A549 (cell line): ENCODE results near the gene FHIT. TPM values are rescaled to one million over a fixed set of nuclear protein-coding genes. Genes with fewer than 3 reads are reported as not detected.

Experiments used
- ATAC-seq, 2 experiments: fragments of 200-7000 bp in 1 of 2; fragments of >200 bp in 1 of 2; cut with Nextera tagmentation in 1 of 2; cut with Tn5 transposase in 1 of 2; 3 replicates each; pipeline versions ENCODE4 v1.8.0 to v1.9.1; 2018 to 2020; ENCODE audit warnings: mild to moderate bottlenecking in 1 of 2, moderate library complexity in 1 of 2
- CTCF ChIA-PET: fragments of 300-600 bp; sonication (Branson Sonifier 250); formaldehyde crosslinking; extraction: SDS; loops from one replicate; lab custom pipeline; 2021; ENCODE audit warnings: antibody characterized with exemption, inconsistent platforms; lab: Yijun Ruan, JAX
- POLR2A ChIA-PET: fragments of 350-600 bp; formaldehyde crosslinking; extraction: SDS; loops from one replicate; lab custom pipeline; 2021; ENCODE audit warnings: antibody characterized with exemption, inconsistent platforms; lab: Yijun Ruan, JAX
- DNase-seq, 2 experiments: peaks; one replicate each; pipeline versions ENCODE4 v3.0.0 to v3.0.0-alpha.2; 2011 to 2016; ENCODE audit warnings: low read depth in 1 of 2, low spot score in 1 of 2
- FAIRE-seq: peaks from 2 replicates; lab custom pipeline; 2011; peaks lifted over from hg19 to GRCh38; lab: Jason Lieb, UNC
- H3K27ac ChIP-seq, 2 experiments: fragments of >200 bp; sonication (Bioruptor Twin); formaldehyde crosslinking; 3 replicates each; pipeline ENCODE4 v1.5.1; 2016 to 2017
- H3K4me1 ChIP-seq: fragments of >200 bp; sonication (Bioruptor Twin); formaldehyde crosslinking; 3 replicates; pipeline ENCODE4 v1.6.1; 2016
- H3K4me2 ChIP-seq: fragments of >200 bp; sonication (Bioruptor Twin); formaldehyde crosslinking; 3 replicates; pipeline ENCODE4 v1.6.1; 2016
- H3K4me3 ChIP-seq: fragments of >200 bp; sonication (Bioruptor Twin); formaldehyde crosslinking; 3 replicates; pipeline ENCODE4 v1.5.1; 2016
- H3K9me3 ChIP-seq: fragments of >200 bp; sonication (Bioruptor Twin); formaldehyde crosslinking; 3 replicates; pipeline ENCODE4 v1.6.1; 2016
- BCL3 ChIP-seq: fragments of >200 bp; sonication (Bioruptor Twin); formaldehyde crosslinking; IDR thresholded peaks from 3 replicates; pipeline ENCODE4 v1.6.1; 2016
- CBX2 ChIP-seq: fragments of 200-600 bp; sonication (generic); IDR thresholded peaks from 2 replicates; pipeline ENCODE4 v1.6.1; 2016; ENCODE audit warnings: low read depth, mild to moderate bottlenecking, borderline replicate concordance
- CTCF ChIP-seq: fragments of >200 bp; sonication (Bioruptor Twin); formaldehyde crosslinking; IDR thresholded peaks from 3 replicates; pipeline ENCODE4 v1.5.1; 2016
- ESRRA ChIP-seq: fragments of 150-350 bp; IDR thresholded peaks from 2 replicates; pipeline ENCODE4 v1.6.1; 2014; ENCODE audit warnings: mild to moderate bottlenecking, low read length, borderline replicate concordance
- FOSB ChIP-seq: fragments of 250-450 bp; sonication (Bioruptor Pico); IDR thresholded peaks from 2 replicates; pipeline ENCODE4 v1.5.0; 2020; ENCODE audit warnings: mild to moderate bottlenecking, moderate library complexity
- FOSL2 ChIP-seq, 2 experiments: fragments of 450-650 bp in 1 of 2; fragments of >200 bp in 1 of 2; sonication (Bioruptor Twin) in 1 of 2; formaldehyde crosslinking; IDR thresholded peaks; 2 replicates each; pipeline versions ENCODE4 v1.5.0 to v1.6.1; 2016 to 2020; ENCODE audit warnings: mild to moderate bottlenecking in 1 of 2, moderate library complexity in 1 of 2
- GATA3 ChIP-seq: IDR thresholded peaks from 2 replicates; pipeline ENCODE4 v1.6.1; 2012; ENCODE audit warnings: borderline replicate concordance
- HDAC2 ChIP-seq: fragments of 200-600 bp; sonication (generic); IDR thresholded peaks from 2 replicates; pipeline ENCODE4 v1.6.1; 2016
- HEYL ChIP-seq: fragments of 250-450 bp; sonication (Bioruptor Pico); IDR thresholded peaks from 2 replicates; pipeline ENCODE4 v1.8.0; 2021; ENCODE audit warnings: mild to moderate bottlenecking, moderate library complexity
- HOXB5 ChIP-seq: fragments of 250-450 bp; sonication (Bioruptor Pico); IDR thresholded peaks from 2 replicates; pipeline ENCODE4 v1.5.0; 2020; ENCODE audit warnings: mild to moderate bottlenecking, moderate library complexity
- JUNB ChIP-seq: fragments of >200 bp; sonication (Bioruptor Twin); formaldehyde crosslinking; IDR thresholded peaks from 2 replicates; pipeline ENCODE4 v1.6.1; 2016
- MAFK ChIP-seq: fragments of 450-650 bp; IDR thresholded peaks from 2 replicates; pipeline ENCODE4 v1.6.1; 2014; ENCODE audit not compliant: partially characterized antibody
- MYC ChIP-seq: IDR thresholded peaks from 2 replicates; pipeline ENCODE4 v1.6.1; 2012; ENCODE audit warnings: mild to moderate bottlenecking, inconsistent platforms, low read length, improper control_type of control experiment, borderline replicate concordance
- NFE2L2 ChIP-seq: fragments of 150-350 bp; conservative IDR thresholded peaks from 2 replicates; pipeline ENCODE4 v1.6.1; 2014; ENCODE audit warnings: low read length
- PBX3 ChIP-seq: IDR thresholded peaks from 2 replicates; pipeline ENCODE4 v1.6.1; 2012
- PHF8 ChIP-seq: fragments of 200-600 bp; sonication (generic); IDR thresholded peaks from 2 replicates; pipeline ENCODE4 v1.6.1; 2016; ENCODE audit warnings: low read depth, mild to moderate bottlenecking, antibody characterized with exemption, moderate library complexity, borderline replicate concordance
- RAD21 ChIP-seq, 2 experiments: fragments of >200 bp in 1 of 2; sonication (Bioruptor Twin) in 1 of 2; formaldehyde crosslinking in 1 of 2; IDR thresholded peaks in 1 of 2; conservative IDR thresholded peaks in 1 of 2; 2 replicates in 1 of 2; 3 replicates in 1 of 2; pipeline ENCODE4 v1.6.1; 2012 to 2018; ENCODE audit warnings: inconsistent platforms in 1 of 2
- RFX5 ChIP-seq: fragments of 450-650 bp; IDR thresholded peaks from 2 replicates; pipeline ENCODE4 v1.7.1; 2014; ENCODE audit warnings: antibody characterized with exemption, mild to moderate bottlenecking, moderate library complexity
- TFCP2L1 ChIP-seq: fragments of 250-450 bp; sonication (Bioruptor Pico); IDR thresholded peaks from 2 replicates; pipeline ENCODE4 v1.5.0; 2021; ENCODE audit warnings: mild to moderate bottlenecking
- TP53 ChIP-seq: fragments of 250-450 bp; sonication (Bioruptor Pico); IDR thresholded peaks from 2 replicates; pipeline ENCODE4 v1.5.0; 2021; ENCODE audit warnings: mild to moderate bottlenecking, moderate library complexity
- ZFP36 ChIP-seq: fragments of 450-650 bp; IDR thresholded peaks from 2 replicates; pipeline ENCODE4 v1.6.1; 2014; ENCODE audit warnings: borderline replicate concordance; ENCODE audit not compliant: partially characterized antibody
- ZSCAN20 ChIP-seq: fragments of 250-450 bp; sonication (Bioruptor Pico); IDR thresholded peaks from 2 replicates; pipeline ENCODE4 v1.8.0; 2022; ENCODE audit warnings: mild to moderate bottlenecking, moderate library complexity
- WGBS: methylation state at CpG from one replicate; pipeline ENCODE4 v1.1.6; 2017; ENCODE audit errors: missing lambda C conversion rate; 5-methylcytosine and 5-hydroxymethylcytosine counted together
- polyA plus RNA-seq, 4 experiments: library from polyadenylated mRNA; depleted of rRNA in 3 of 4; stranded (reverse); fragments of >200 nt; fragmentation: RNase III in 1 of 4; extraction: RNeasy Plus Mini Kit Qiagen cat#74134 plus additional on column Dnase treatment in 1 of 4; gene quantifications; 2 replicates in 3 of 4; 3 replicates in 1 of 4; pipeline ENCODE4 v1.2.3, GENCODE V29; 2011 to 2017
- TF ChIP-seq, protein P1 (sequence below): fragments of 150-350 bp; IDR thresholded peaks from 2 replicates; pipeline ENCODE4 v1.6.1; 2014; ENCODE audit warnings: low read depth, mild to moderate bottlenecking, low read length

Gene FHIT
- polyA plus RNA-seq, 2 of the 4 experiments (the other 2 are of a cell fraction) = 0.76 to 0.92 TPM

GRCh38 chr3:59772416-59773408 lies 1478.5 kb downstream of the FHIT start:
- 77% methylated on average over 12 of the region's 12 CpGs for WGBS
- no peaks in the 10 kb centered on the region for H3K9me3 ChIP-seq
- H3K27ac ChIP-seq = no peak overlapping the region
- H3K4me1 ChIP-seq = peaks cover 11% of the 10 kb centered on the region
- DNase-seq (no peak), ATAC-seq (no peak), FAIRE-seq (no peak)
- TF ChIP-seq BCL3 (no peak), NFE2L2 (no peak), GATA3 (no peak), HDAC2 (no peak), HEYL (no peak), HOXB5 (CRISPR knock-in tag) (no peak), JUNB (no peak), ESRRA (no peak), FOSB (CRISPR knock-in tag) (no peak), PHF8 (no peak), TFCP2L1 (no peak), RAD21 (conservative IDR thresholded peaks at IDR 0.05 in 1 of 2, IDR thresholded peaks at IDR 0.05 in 1 of 2) (no peak), TP53 (CRISPR knock-in tag) (no peak), RFX5 (no peak), MYC (no peak)
- CTCF ChIA-PET = interaction anchor here (0.7 to 1.6 kb wide), 3 partner anchors 8 to 779 kb away, joined by 3 to 4 read pairs (median 4); no protein-coding TSS in a partner anchor
- H3K4me3 ChIP-seq = no peak overlapping the region
- POLR2A ChIA-PET = no interaction called here
- no peak overlapping the region; the same call in 2 of the 3 replicates for H3K4me2 ChIP-seq

DNA sequence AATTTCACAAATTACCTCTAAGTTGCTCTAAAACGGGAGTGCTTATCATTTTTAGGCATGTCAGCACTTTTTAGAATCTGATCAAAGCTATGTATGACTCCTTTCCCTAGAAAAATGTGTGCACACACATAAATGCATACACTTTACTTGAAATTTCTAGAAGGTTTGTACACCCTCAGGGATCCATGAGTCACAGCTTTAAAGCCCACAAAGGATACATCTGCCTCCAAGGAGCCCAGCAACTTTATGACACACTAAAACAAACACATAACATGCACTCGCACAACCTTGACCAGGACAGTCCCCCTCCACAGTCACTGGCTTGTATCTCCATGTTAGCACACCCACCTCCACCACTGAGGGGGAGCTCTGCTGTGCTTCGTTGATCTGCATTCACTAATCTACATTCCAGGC lies 1479.5 kb downstream of the FHIT start:
- DNase-seq = peak; percentile 1 to 23
- H3K9me3 ChIP-seq = no peaks in the 10 kb centered on the region
- TF ChIP-seq MAFK (peak; percentile 94), FOSL2 (IDR thresholded peaks at IDR 0.05) (no peak), FOSL2 (CRISPR knock-in tag; IDR thresholded peaks at IDR 0.05) (peak; percentile 38; the same call in 1 of the 2 replicates), BCL3 (no peak), ZSCAN20 (no peak)
- H3K4me3 ChIP-seq = no peak overlapping the region
- CTCF ChIA-PET = interaction anchor here (1.3 to 1.6 kb wide), 2 partner anchors 9 to 196 kb away, joined by 4 read pairs; no protein-coding TSS in a partner anchor
- H3K4me2 ChIP-seq = peak overlapping the region; percentile 47
- 38% methylated on average over 3 of the region's 3 CpGs for WGBS
- POLR2A ChIA-PET = interaction anchor here (0.8 kb wide), 1 partner anchor 13 kb away, joined by 3 read pairs; no protein-coding TSS in a partner anchor
- ATAC-seq = peak; percentile 56 to 67; a peak in 5 of 6 replicates
- H3K27ac ChIP-seq = 0 out of 6 replicates have a peak overlapping the region, but pooled peaks of 1 of the 2 experiments have one; percentile 10
- H3K4me1 ChIP-seq = peaks cover 11% of the 10 kb centered on the region
- FAIRE-seq = no peak

DNA sequence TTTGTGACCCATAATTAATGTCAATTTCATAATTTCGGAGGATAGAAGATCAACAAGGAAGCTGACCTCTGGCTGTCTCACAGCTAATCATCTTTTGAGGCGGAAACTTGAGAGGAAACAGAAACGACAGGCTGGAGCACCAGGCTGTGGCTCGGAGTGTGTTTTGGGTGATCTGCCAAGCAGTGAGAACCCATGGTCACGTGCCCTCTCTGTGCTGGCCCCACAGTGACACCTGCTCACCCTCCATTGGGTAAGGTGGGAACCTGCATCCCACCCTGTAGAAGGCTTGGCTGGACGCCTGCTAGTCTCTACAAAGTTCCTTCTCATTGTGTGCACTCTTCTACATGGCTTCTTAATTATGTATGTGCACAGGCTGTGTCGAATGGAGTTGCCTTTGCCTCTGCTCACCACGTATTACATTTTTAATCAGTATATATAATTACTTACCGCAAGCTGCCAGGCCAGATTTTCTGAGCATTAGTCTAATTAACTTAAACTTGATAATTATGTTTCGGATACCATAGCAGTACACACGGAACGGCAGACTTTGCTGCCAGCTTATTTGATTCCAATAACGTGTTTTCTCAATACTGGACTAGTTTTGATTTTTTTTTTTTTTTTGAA lies 1482.0 kb downstream of the FHIT start:
- ATAC-seq = no peak
- no peak overlapping the region for H3K27ac ChIP-seq
- no peaks in the 10 kb centered on the region for H3K9me3 ChIP-seq
- peaks cover 11% of the 10 kb centered on the region for H3K4me1 ChIP-seq
- TF ChIP-seq ZFP36 = no peak
- TF ChIP-seq MAFK = no peak
- no peak for TF ChIP-seq CTCF
- TF ChIP-seq CBX2 = no peak
- TF ChIP-seq, protein P1, sequence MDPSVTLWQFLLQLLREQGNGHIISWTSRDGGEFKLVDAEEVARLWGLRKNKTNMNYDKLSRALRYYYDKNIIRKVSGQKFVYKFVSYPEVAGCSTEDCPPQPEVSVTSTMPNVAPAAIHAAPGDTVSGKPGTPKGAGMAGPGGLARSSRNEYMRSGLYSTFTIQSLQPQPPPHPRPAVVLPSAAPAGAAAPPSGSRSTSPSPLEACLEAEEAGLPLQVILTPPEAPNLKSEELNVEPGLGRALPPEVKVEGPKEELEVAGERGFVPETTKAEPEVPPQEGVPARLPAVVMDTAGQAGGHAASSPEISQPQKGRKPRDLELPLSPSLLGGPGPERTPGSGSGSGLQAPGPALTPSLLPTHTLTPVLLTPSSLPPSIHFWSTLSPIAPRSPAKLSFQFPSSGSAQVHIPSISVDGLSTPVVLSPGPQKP = no peak
- TF ChIP-seq PBX3 = no peak
- TF ChIP-seq, all 56 proteins: peak for 0
- POLR2A ChIA-PET = no interaction called here
- Histone ChIP-seq H3K4me2 (no peak overlapping the region), H3K4me3 (no peak overlapping the region)
- DNase-seq (no peak), FAIRE-seq (no peak)
- 80% methylated on average over 13 of the region's 13 CpGs for WGBS
- CTCF ChIA-PET = interaction anchor here (0.6 kb wide), 1 partner anchor 134 kb away, joined by 3 read pairs; no protein-coding TSS in a partner anchor
